TTC549 (cell line): ENCODE results near the gene NUPR2.
"Not testable (repeated sequence)": the region's sequence is repeated elsewhere in the genome, so short reads cannot be mapped to it uniquely, and the experiment has no call there.

Experiments
- FAIRE-seq: peaks from 2 replicates; lab custom pipeline; 2012; peaks lifted over from hg19 to GRCh38; lab: Jason Lieb, UNC

NUPR2 gene, protein sequence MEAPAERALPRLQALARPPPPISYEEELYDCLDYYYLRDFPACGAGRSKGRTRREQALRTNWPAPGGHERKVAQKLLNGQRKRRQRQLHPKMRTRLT

DNA sequence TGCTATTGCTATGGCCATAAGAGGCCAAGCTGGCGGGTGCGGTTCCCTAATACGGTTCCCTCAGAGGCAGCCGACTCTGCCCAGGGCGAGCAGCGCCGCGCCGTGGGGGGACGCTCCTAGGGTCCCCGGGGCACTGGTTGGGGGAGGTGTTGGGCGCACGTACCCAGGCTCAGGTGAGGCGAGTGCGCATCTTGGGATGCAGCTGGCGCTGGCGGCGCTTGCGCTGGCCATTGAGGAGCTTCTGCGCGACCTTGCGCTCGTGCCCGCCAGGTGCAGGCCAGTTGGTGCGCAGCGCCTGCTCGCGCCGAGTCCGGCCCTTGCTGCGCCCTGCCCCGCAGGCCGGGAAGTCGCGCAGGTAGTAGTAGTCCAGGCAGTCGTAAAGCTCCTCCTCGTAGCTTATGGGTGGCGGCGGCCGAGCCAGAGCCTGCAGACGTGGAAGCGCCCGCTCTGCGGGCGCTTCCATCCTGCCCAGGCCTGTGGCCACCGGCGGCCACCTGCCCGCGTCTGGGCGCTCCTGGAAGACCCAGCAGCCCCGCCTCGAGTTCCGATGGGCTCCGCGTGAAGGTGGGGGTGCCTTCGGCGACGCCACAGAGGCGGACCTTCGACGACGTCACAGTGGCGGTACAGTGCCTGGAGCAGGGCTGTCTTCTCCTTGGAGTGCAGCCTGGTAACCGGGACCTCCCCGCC lies at the start of gene NUPR2:
TSS of gene NUPR2 (minus strand) at position 566 of the 687 bp plus-strand sequence. CDS start at position 463, 103 bp downstream.
- FAIRE-seq, result no peak

DNA sequence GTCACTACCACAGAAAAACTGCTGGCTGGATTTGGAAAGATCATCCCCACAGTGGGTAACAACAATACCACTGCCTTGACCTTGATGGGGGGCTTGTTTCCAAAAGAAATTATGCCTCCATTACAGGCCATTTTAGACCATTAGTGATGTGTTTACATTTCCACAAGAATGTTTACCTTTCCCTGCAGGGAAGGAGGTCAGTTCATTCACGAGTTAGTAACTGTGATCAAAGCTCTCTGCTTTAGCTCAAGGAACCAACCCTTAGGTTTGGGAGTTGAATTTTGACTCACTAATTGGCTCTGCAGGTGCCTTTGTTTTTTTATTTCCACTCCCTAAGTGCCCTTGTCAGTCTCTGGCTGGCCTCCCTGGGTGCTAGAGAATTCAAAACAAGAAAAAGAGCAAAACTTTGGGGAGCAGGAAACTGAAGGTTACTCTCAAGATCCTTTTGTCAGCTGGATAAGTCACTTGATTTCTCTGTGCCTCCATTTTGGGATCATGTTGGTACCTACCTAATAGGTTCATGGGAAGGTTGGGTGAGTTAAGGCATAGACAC lies 41.1 kb upstream of the NUPR2 start:
- FAIRE-seq, result no peak

DNA sequence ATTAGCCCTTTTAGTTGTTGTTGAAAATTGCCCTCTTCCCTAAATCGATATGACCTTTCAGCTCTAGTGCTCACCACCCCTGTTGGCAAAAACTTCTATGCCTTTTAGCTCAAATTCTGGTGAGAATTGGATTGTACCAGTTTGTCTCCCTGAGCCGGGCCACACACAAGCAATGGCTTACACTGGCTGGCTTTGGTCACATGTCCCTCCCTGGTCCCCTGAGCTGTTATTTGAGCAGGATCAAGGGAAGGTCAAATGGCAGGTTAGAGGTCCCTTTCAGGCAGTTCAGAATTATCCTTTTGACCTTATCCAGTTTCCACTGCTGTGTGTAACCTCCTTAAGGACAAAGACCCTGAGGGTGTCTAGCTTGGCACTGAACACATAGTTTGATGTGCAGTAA lies 14.8 kb upstream of the NUPR2 start:
- FAIRE-seq, result not testable (repeated sequence)

DNA sequence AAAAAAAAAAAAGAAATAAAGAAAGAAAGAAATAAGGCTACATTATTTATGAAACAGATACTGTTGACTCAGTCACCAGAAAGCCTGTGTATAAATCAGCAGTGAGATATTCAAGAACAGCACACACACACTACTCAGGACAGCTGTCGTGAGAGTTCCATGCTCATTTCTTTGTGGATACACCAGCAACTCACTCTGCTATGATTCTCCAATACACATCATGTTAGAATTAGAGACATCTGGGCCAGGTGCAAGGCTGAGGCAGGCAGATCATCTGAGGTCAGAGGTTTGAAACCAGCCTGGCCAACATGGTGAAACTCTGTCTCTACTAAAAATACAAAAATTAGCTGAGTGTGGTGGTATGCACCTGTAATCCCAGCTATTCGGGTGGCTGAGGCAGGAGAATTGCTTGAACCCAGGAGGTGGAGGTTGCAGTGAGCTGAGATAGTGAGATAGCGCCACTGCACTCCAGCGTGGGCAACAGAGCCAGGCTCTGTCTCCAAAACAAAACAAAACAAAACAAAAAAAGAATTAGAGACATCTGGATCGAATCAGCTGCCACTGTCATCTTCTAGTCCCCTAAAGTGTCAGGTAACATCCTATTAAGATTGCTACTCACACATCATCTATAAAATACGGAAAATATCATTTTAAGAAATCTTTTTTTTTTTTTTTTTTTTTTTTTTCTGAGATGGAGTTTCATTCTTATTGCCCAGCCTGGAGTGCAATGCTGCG lies 11.2 kb upstream of the NUPR2 start:
- no peak for FAIRE-seq

DNA sequence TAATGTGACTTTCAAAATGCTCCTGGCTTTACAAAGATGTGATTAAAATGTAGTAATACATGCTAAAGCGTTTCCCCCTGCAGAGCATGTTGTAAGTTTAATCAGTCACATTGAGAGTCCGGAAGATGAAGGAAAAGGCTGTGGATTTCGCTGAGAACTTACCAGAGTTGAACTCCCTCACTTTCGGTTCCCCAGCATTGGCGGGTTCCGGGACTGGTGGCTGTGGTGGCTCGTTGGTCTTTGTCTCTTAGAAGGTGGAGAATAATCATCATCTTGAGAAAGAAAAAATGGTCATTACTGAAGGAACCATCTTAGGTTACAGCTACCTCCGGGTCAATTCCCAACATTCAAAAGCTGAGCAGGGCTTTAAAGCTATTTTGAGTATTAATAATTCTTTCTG lies 9.6 kb upstream of the NUPR2 start:
- no peak for FAIRE-seq

DNA sequence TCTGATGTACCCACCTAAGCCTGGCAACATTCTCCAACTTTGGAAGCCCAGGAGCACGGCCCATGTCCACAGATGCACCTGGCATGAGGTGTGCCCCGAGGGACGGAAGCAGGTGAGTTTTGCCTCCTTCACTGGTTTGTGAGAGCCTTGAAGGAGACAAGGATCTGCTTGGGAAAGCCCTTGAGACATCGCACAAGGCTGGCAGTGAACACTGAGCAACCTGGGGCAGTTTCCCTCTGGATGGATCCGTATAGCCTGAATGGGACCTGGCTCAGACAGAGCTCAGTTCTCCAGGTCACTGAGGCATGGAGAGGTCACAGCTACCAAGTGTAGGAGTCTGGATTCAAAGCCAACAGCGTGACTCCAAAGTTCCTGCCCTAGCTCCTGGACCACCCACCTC lies 8.8 kb upstream of the NUPR2 start:
- FAIRE-seq, result no peak

DNA sequence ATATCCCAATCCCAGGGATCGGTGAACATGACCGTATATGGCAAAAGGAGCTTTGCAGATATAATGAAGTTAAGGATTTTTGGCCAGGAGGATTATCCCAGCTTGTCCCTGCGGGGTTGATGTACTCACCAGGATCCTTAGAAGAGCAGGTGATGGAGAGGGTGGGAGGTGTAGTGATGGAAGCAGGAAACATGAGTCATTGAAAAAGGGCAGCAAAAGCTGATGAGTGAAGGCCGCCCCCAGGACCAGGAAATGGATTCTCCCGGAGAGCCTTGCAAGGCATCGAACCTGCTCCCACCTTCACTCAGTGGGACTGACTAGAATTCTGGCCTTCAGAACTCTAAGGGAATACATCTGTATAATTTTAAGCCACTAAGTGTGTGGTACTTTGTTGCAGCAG lies 5.2 kb upstream of the NUPR2 start:
- FAIRE-seq, result no peak

DNA sequence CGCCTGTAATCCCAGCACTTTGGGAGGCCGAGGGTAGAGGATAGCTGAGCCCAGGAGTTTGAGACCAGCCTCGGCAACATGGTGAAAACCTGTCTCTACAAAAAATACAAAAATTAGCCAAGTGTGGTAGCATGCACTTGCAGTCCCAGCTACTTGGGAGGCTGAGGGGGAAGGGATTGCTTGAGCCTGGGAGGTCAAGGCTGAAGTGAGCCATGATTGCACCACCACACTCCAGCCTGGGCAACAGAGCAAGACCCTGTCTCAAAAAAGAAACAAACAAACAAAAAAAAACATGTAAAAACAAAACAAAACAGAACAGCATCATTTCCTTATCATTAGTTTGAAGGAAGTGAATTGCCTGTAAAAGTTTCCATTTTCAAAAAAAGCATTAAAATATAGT lies 4.0 kb downstream of the NUPR2 start:
- FAIRE-seq, result not testable (repeated sequence)

DNA sequence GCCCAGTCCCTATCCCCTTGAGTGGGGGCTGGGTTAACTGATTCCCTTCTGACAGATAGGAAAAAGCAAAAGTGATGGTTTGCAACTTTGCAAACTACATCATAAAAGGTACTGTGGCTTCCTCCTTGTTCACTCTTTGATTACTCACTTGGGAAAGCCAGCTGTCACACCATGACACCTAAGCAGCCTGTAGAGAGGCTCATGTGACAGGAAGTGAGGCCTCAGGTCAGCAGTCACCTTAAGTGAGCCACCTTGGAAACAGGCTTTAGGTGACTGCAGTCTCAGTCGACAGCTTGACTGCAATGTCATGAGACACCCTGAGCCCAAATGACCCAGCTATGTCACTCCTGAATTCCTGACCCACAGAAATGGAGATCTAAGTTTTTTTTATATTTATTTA lies 5.6 kb downstream of the NUPR2 start:
- no peak for FAIRE-seq

DNA sequence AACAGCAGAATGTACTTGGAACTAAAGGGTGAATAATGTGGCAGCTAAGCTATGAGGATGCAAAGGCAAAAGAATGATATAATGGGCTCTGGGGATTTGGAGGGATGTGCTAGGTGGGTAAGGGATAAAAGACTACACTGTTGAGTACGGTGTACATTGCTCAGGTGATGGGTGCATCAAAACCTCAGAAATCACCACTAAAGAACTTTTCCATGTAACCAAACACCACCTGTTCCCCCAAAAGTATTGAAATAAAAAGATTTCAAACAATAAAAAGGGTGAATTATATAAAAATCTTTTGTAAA lies 8.3 kb downstream of the NUPR2 start:
- FAIRE-seq, result no peak

DNA sequence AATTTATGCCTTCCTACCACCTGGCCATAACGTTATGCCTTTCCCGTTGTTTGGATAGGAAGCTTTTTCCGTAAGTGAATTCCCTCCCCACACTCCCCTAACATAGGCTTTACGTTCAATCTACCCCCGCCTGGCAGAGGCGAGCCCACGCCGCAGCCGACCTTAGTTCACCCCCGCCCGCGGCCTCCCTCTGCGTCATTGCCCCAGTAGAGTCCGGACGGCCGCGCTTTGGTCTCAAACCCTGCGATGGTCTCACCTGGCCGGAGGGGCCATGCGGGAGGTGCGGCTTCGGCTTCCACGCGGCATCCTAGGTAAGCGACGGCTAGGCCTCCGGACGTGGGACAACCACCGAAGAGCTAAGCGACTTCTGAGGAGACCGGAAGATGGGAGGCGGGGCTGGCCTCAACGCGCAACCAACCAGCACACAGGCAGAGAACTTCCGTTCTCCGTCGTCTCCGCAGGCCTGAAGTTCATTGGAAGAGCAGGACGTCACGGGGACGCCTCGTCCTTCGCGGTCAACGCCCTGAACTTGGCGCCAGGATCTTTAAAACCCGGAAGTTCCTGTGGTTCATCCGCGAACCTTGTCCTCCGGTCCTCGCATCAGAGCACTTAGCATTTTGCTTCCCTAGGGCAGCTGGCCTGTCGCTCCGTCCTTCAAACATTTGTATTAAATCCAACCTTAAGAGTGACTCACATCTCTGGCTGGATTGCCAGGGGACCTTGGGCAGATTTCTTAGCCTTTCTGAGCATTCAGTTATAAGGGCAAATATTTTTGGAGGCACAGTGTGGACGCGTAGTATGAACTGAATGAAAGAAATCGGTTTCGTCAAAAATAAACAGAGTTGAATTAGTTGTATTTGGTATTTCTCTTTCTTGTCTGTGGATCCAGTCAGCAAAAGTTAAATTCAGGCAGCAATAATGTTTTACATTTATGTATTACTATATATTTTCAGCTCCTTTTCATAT lies 9.8 kb downstream of the NUPR2 start, which contains the start of gene CHCHD2:
TSS of gene CHCHD2 (minus strand) at position 369 of the 966 bp plus-strand sequence. CDS start at position 306, 63 bp downstream.
- FAIRE-seq, result peak; percentile 84

DNA sequence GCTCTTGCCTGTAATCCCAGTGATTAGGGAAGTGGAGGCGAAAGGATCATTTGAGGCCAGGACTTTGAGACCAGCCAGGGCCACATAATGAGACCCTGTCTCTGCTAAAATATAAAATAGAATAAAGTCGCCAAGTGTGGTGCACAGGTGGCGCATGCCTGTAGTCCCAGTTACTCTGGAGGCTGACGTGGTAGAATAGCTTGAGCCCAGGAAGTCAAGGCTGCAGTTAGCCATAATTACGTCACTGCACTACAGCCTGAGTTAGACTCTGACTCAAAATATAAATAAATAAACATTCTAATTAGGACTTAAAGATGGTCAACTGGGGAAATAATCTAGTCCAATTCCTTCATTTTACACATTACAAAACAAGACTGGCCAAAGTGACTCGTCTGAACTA lies 10.7 kb downstream of the NUPR2 start:
- FAIRE-seq, result no peak

DNA sequence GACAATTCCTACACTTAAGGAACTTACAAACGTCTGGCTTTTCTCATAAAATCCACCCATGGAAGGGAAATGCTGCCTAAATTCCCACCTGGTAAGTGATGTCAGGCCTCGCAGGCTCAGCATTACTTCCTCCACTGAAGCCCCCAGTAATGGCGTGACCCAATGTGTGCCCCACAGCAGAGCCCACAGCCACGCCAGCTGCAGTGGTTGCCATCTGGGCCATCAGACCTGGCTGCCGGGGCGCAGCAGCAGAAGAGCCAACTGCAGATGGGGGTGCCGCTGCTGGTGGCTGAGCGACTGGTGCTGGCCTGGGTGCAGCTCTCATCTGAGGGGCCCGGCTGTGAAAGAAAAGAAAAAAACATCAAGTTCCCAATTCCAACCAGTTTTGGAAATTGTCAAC lies 12.1 kb downstream of the NUPR2 start:
- not testable (repeated sequence) for FAIRE-seq

DNA sequence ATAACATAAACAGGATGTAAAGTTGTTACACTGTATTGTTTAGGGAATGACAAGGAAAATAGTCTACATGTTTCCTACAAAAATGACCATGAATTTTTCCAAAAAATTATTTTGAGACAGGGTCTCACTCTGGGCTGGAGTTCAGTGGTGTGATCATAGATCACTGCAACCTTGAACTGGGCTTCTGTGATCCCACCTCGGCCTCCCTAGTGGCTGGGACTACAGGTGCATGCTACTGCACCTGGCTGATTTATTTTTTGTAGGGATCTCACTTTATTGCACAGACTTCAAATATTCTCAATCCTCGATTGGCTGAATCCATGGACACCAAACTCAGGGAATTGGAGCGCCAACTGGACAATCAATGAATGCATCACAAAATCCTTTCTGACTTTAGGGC lies 16.6 kb downstream of the NUPR2 start:
- FAIRE-seq, result no peak

DNA sequence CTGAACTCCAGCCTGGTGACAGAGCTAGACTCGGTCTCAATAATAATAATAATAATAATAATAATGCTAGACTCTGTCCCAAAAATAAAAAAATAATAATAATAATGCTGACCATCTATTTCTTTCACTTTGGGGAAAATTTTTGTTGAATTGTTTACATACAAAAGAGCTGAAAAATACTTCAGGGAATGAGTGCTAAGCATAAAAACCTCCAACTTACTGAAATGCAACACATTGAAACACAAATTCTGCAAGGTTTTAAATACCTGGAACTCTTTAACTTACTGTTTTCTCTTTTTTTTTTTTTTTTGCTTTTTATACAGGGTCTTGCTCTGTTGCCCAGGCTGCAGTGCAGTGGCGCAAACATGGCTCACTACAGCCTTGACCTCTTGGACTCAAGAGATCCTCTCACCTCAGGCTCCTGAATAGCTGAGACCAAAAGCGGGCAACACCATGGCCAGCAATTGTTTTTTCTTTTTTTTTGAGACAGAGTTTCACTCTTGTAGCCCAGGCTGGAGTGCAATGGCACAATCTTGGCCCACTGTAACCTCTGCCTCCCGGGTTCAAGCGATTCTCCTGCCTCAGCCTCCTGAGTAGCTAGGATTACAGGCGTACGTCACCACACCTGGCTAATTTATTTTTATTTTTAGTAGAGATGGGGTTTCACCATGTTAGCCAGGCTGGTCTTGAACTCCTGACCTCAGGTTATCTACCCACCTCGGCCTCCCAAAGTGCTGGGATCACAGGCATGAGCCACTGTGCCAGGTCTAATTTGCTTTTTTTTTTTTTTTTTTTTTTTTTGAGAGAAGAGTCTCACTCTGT lies 17.8 kb downstream of the NUPR2 start:
- FAIRE-seq, result not testable (repeated sequence)

DNA sequence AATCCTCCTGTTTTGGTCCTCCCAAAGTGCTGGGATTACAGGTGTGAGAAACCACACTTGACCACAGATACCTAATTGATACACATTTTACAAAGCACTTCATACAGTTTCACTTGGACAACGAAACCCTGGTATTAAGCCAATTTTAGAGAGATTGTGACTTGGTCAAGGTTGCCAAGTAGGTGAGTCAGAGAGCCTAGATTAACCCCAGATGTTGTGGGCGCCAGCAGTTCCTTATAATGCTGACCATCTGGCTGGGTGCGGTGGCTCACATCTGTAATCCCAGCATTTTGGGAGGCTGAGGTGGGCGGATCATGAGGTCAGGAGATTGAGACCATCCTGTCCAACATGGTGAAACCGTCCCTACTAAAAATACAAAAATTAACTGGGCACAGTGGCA lies 18.5 kb downstream of the NUPR2 start:
- no peak for FAIRE-seq

DNA sequence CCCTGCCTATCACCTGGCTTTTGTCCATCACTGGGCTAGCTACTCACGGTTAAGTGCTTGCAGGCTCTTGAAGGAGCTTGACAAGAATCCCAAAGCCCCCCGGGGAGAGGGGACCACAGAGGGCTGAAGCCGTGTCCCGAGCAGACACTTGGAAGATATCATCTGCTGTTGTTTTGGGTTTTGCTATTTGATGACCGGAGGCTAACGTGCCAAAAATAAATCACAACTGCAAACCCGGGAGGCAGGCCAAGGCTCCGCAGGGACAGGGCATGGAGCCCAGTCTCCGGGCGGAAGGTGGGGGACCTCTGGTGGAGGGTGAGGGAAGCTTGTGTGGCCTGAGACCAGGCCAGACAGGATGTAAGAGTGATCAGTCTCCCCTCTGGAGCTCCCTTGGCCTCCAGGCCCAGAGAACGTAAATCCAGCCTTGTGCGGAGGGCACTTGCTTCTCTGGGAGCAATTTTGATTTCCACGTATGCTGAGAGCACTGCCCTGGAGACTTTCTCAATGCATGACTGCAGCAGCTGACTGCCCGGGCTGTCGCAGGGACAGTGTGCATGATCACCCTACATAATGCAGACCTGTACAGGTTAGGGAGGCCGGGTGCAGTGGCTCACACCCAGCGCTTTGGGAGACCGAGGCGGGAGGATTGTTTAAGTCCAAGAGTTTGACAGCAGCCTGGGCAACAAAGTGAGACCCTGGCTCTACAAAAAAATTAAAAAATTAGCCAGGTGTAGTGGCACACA lies 23.3 kb downstream of the NUPR2 start, which contains the start of gene PHKG1:
TSS of gene PHKG1 (minus strand) at position 164 of the 743 bp plus-strand sequence. CDS start 4,011 bp downstream, outside the sequence.
- no peak for FAIRE-seq

DNA sequence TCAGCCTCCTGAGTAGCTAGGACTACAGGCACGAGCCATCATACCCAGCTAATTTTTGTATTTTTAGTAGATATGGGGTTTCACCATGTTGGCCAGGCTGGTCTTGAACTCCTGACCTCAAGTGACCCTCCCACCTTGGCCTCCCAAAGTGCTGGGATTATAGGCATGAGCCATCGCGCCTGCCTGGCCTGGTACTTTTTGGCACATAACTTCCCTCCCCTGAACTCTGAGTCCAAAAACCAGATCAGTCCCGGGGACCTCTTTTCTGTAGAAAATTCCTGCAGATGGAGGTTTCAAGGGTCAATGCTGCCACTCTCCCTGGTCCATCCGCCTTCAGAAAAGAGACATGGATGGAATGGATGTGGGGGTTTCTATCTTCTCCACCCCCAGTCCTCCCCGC lies 23.8 kb downstream of the NUPR2 start:
- FAIRE-seq, result not testable (repeated sequence)

DNA sequence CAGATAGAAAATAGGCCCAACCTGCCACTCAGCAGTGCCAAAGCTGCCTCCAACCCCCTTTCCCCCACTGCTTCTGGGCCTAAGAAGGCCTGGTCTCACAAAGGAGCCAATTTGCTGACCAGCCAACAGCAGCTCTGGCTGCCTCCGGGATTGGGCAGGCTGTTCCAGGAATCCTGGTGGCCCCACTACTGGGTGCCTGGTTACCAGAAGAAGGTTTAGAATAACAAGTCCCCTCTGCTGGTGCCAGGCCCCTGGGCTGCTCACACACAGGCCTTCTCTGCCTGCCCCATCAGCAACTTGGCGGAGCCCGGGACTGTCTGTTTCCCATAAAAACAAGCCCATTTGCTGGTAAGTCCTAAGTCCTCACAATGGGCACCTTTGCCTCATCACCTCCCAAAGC lies 24.6 kb downstream of the NUPR2 start:
- FAIRE-seq, result no peak

DNA sequence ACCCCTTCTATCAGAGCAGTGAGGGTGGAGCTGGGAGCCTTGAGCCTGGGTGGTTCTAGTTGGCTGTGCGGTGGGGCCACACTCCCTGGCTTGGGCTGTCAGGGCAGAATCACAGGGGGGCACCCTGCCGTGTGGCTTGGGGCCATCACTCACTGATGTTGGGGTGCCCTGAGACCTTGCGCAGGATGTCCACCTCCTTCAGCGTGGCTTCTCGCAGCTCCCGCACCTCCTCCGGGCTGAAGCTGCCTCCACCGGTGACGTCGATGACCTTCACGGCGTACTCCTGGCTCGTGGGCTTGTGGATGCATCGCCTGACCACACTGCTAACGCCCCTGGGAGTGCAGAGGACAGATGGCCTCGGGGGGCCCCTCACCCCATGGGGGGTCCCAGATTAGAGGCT lies 28.8 kb downstream of the NUPR2 start:
- FAIRE-seq, result no peak

DNA sequence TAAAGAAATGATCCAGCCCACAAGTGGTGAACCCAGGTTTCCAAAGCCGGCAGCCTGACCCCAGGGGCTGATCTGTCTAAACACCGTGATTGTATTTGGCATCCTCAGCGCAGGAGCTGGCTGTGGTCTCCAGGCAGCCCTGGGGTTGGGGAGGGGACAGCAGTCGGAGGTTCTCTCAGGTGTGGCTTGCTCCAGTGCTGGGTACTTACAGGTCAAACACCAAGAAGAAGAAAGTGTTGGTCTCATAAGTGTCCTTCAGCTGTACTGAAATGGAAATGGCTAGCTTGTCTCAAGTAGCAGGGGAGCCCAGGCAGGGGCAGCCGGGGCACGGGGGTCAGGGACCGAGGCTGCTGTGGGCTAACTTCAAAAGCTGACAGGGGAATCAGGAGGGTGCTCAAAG lies 29.5 kb downstream of the NUPR2 start:
- FAIRE-seq, result no peak
